ENCODE measurements around the gene KCTD19.

Gene KCTD19

GRCh38 chr16:67241008-67241900 is 85.3 kb downstream of the KCTD19 start:
- no peak for DNase-seq

GRCh38 chr16:67240506-67240905 is 86.0 kb downstream of the KCTD19 start:
- no peak for DNase-seq

Data from hematopoietic multipotent progenitor cell treated with erythropoietin and hydrocortisone succinate and interleukin-3 and kit ligand, for 4 days (in vitro differentiated cells).